ENCODE data around the gene AKAP8L. TPM values are rescaled to one million over a fixed set of nuclear protein-coding genes. Genes with fewer than 3 reads are reported as not detected.

AKAP8L gene
- total RNA-seq, 1 experiment from 2014 or later, result 106 TPM

DNA sequence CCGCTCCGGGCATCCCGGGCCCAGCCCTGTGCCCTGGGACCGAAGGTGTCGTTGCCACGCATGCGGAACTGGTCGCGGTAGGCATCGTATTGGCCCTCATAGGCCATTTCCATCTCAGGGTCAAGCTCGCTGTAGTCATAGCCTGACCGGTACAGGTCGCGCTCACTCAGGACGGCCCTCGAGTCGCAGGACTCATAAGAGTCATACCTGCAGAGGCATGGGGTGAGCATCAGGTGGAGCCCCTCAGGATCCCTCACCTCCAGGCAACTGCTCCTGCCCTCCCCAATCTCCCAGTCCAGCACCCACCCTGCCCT is 17.4 kb downstream of the AKAP8L start:
- peaks cover 7% of the 10 kb centered on the region; the same call in 1 of the 2 replicates for H4K20me1 ChIP-seq (ENCODE audit: insufficient read depth)
- H3K4me2 ChIP-seq (ENCODE audit: low read length), result no peak overlapping the region
- ATAC-seq, result no peak
- CTCF ChIA-PET, result no interaction called here
- no peak overlapping the region for H3K9ac ChIP-seq (ENCODE audit: low read length)
- H3K79me2 ChIP-seq (ENCODE audit: insufficient read depth, low read length), result peaks cover 72% of the 10 kb centered on the region
- POLR2A ChIA-PET, result no interaction called here
- no peak overlapping the region for H2AFZ ChIP-seq (ENCODE audit: low read depth, low read length, poor library complexity, severe bottlenecking)
- BruUV-seq (replicated peaks), result no TSS peak
- H3K27me3 ChIP-seq (ENCODE audit: insufficient read depth, low read length), result no peaks in the 10 kb centered on the region
- TF ChIP-seq, protein P1, sequence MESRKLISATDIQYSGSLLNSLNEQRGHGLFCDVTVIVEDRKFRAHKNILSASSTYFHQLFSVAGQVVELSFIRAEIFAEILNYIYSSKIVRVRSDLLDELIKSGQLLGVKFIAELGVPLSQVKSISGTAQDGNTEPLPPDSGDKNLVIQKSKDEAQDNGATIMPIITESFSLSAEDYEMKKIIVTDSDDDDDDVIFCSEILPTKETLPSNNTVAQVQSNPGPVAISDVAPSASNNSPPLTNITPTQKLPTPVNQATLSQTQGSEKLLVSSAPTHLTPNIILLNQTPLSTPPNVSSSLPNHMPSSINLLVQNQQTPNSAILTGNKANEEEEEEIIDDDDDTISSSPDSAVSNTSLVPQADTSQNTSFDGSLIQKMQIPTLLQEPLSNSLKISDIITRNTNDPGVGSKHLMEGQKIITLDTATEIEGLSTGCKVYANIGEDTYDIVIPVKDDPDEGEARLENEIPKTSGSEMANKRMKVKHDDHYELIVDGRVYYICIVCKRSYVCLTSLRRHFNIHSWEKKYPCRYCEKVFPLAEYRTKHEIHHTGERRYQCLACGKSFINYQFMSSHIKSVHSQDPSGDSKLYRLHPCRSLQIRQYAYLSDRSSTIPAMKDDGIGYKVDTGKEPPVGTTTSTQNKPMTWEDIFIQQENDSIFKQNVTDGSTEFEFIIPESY (IDR thresholded peaks at IDR 0.05; ENCODE audit: extremely low read depth, insufficient replicate concordance, low read length), result no peak
- no peak for TF ChIP-seq ZNF274 (IDR thresholded peaks at IDR 0.05; ENCODE audit: low read depth, low read length)
- TF ChIP-seq, protein P2, sequence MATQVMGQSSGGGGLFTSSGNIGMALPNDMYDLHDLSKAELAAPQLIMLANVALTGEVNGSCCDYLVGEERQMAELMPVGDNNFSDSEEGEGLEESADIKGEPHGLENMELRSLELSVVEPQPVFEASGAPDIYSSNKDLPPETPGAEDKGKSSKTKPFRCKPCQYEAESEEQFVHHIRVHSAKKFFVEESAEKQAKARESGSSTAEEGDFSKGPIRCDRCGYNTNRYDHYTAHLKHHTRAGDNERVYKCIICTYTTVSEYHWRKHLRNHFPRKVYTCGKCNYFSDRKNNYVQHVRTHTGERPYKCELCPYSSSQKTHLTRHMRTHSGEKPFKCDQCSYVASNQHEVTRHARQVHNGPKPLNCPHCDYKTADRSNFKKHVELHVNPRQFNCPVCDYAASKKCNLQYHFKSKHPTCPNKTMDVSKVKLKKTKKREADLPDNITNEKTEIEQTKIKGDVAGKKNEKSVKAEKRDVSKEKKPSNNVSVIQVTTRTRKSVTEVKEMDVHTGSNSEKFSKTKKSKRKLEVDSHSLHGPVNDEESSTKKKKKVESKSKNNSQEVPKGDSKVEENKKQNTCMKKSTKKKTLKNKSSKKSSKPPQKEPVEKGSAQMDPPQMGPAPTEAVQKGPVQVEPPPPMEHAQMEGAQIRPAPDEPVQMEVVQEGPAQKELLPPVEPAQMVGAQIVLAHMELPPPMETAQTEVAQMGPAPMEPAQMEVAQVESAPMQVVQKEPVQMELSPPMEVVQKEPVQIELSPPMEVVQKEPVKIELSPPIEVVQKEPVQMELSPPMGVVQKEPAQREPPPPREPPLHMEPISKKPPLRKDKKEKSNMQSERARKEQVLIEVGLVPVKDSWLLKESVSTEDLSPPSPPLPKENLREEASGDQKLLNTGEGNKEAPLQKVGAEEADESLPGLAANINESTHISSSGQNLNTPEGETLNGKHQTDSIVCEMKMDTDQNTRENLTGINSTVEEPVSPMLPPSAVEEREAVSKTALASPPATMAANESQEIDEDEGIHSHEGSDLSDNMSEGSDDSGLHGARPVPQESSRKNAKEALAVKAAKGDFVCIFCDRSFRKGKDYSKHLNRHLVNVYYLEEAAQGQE (IDR thresholded peaks at IDR 0.05; ENCODE audit: low read depth), result no peak
- TF ChIP-seq CEBPB (IDR thresholded peaks at IDR 0.05; ENCODE audit: low read depth), result no peak
- no peak for TF ChIP-seq EGR1 (IDR thresholded peaks at IDR 0.05; ENCODE audit: low read depth)
- TF ChIP-seq JUND (IDR thresholded peaks at IDR 0.05), result no peak
- TF ChIP-seq POLR2AphosphoS5 (IDR thresholded peaks at IDR 0.05; ENCODE audit: low read depth, low read length), result no peak
- no peak for TF ChIP-seq MAX (IDR thresholded peaks at IDR 0.05)
- no peak for TF ChIP-seq TCF7L2 (IDR thresholded peaks at IDR 0.05; ENCODE audit: borderline replicate concordance, extremely low read depth, insufficient read depth, insufficient read length)
- no peak for TF ChIP-seq ELF1 (IDR thresholded peaks at IDR 0.05; ENCODE audit: borderline replicate concordance, low read depth)
- no peak for TF ChIP-seq SRF (IDR thresholded peaks at IDR 0.05; ENCODE audit: low read depth)
- no peak overlapping the region for H3K27ac ChIP-seq (ENCODE audit: low read depth, low read length)
- no peaks in the 10 kb centered on the region for H3K4me1 ChIP-seq (ENCODE audit: control insufficient read depth in 1 of 2, insufficient read depth in 2 of 2, low read length in 2 of 2)
- intact Hi-C loops (cut with micrococcal nuclease), result no loop called here
- peaks cover 27 to 38% of the 10 kb centered on the region in 2 experiments; a peak in 3 of 4 replicates for H3K36me3 ChIP-seq (ENCODE audit: control insufficient read depth in 1 of 2, insufficient read depth in 2 of 2, low read length in 2 of 2)
- H3K9me2 ChIP-seq (ENCODE audit: insufficient read depth), result no peaks in the 10 kb centered on the region
- DNase-seq (ENCODE audit: low read depth, low spot score), result no peak
- H3K4me3 ChIP-seq (replicated peaks in 1 of 2; ENCODE audit: low read depth in 1 of 2, low read length in 2 of 2), result no peak overlapping the region
- RAD21 ChIA-PET (ENCODE audit: low non-redundant PET in 1 of 2, low total read pairs in 2 of 2, uncharacterized antibody in 2 of 2, unreplicated experiment in 2 of 2), result no interaction called here
- no peaks in the 10 kb centered on the region for H3K9me3 ChIP-seq (ENCODE audit: control insufficient read depth in 1 of 2, insufficient read depth in 1 of 2, low read depth in 1 of 2, low read length in 2 of 2)

Data from HCT116 (cell line).